ENCODE measurements around the gene FOS.
A peak's percentile ranks its signal among the peaks of the same experiment; 100 is the strongest.
"Not testable (repeated sequence)": the region's sequence is repeated elsewhere in the genome, so short reads cannot be mapped to it uniquely, and the experiment has no call there.

Gene FOS

DNA sequence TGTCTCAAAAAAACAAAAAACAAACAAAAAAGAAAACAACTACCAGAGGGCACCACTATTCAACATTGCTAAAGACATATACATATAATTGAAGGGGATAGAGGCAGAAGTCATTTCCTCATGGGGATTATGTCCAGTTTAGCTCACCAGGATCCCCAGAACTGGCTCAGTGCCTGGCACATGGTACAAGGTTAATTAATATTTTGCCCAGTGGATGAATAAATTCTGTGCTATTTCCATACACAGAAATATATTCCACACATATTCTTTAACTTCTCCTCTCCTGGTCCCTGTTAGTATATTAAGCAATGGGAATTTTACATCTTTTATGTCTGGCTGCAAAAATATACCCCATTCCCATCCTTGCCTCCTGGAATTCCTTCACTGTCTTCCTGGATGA, 6.7 kb downstream of the FOS start:
- in situ Hi-C loops (cut with HindIII; ENCODE audit: low pct_ligation_motif_present, low pct_unique_long_range_greater_than_20kb, low sequenced_read_pairs) = no loop called here
- no peak for DNase-seq

DNA sequence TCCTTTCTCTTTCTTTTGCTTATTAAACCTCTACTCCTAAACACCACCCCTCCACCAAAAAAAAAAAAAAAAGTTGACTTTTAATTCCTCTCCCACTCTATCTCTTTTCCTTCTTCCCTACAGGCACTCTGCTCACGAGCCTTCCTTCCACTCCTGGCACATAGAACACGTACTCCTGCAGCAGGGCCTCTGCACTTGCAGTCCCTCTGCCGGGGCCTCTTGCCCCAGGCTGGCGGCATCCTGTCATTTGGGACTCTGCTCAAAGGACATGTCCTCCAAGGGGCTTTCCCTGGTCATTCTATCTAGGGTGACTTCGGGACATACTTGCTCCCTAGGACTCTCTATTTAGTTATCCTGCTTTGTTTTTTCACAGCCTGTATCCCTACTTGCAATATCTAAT, 7.7 kb downstream of the FOS start:
- DNase-seq = no peak
- in situ Hi-C loops (cut with HindIII; ENCODE audit: low pct_ligation_motif_present, low pct_unique_long_range_greater_than_20kb, low sequenced_read_pairs) = no loop called here

- in situ Hi-C loops (cut with HindIII; ENCODE audit: low pct_ligation_motif_present, low pct_unique_long_range_greater_than_20kb, low sequenced_read_pairs) = no loop called here
Observed at GRCh38 chr14:75289840-75290388, 11.3 kb downstream of the FOS start.

GRCh38 chr14:75290851-75291250, 12.2 kb downstream of the FOS start:
- DNase-seq = no peak
- in situ Hi-C loops (cut with HindIII; ENCODE audit: low pct_ligation_motif_present, low pct_unique_long_range_greater_than_20kb, low sequenced_read_pairs) = no loop called here

More at GRCh38 chr14:75289840-75290388, 11.3 kb downstream of the FOS start:
- no peak for DNase-seq

- in situ Hi-C loops (cut with HindIII; ENCODE audit: low pct_ligation_motif_present, low pct_unique_long_range_greater_than_20kb, low sequenced_read_pairs) = no loop called here
- DNase-seq = no peak
Observed at GRCh38 chr14:75291331-75291730, 12.7 kb downstream of the FOS start.

DNA sequence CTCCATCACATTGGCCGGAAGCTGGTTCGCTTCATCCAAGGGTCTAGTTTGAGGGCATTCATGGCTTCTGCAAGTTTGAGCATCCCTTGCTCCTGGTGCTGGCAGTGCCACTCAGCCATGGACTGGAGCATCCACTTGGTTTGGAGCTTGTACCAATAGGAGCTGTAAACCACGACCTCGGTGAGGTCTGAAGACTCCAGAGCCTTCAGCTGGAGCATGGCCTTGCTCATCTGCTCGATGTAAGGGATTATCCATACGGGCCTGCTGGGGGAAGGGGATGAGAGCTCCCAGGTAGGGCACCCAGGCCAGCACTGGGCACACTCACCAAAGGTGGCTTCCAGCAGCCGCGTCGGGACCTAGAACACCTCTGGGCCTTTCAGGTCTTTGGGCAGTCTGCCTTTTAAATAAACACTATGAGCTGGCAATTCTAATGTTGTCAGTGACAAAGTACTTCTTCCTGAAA, 13.5 kb downstream of the FOS start:
- in situ Hi-C loops (cut with HindIII; ENCODE audit: low pct_ligation_motif_present, low pct_unique_long_range_greater_than_20kb, low sequenced_read_pairs) = no loop called here
- DNase-seq = no peak

DNA sequence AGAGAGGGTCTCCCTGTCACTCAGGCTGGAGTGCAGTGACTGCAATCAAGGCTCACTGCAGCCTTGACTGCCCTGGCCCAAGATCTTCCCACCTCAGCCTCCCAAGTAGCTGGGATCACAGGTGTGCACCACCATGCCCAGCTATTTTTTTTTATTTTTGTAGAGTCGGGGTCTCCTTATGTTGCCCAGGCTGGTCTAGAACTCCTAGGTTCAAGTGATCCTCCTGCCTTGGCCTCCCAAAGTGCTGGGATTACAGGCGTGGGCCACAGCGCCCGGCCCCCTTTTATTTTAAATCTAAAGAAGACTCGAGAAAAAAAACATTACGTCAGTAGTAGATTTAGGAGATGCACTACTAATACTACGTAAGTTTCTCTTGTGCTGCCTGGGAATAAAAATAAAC, 14.3 kb downstream of the FOS start:
- DNase-seq = no peak
- in situ Hi-C loops (cut with HindIII; ENCODE audit: low pct_ligation_motif_present, low pct_unique_long_range_greater_than_20kb, low sequenced_read_pairs) = no loop called here

DNA sequence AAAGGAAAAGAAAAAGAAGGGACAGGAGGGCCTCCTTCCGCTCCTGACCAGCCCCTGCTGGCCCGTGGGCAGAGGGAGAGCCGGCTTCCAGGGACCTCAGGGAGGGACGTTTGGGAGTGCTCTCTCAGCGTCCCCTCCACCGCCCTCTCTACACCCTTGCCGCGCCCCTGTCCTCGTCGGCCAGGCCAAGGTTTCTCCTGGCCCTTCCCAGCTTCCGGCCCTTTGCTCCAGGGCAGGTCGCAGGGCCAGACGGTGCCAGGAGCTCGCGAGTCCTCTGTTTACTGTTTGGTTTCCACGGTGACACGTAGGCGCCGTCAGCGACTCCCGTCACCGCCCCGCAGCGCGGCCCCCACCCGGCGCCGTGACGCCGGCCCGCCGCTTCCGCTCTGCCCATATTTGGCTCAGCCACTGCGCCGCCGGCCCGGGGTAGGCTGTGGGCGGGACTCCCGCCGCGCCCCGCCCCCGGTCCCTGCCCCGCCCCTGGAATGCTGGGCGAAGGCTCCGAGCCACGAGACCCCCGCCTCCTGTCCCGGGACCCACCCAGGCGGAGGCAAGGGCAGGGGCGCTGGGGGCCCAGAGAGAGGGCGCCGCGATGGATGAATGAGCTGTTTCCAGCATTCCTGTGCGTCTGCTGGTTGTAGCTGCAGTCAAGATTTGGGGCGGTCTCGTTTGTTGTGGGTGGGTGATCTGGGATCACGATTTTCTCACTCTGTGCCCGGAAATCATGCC, 15.5 kb downstream of the FOS start:
- in situ Hi-C loops (cut with HindIII; ENCODE audit: low pct_ligation_motif_present, low pct_unique_long_range_greater_than_20kb, low sequenced_read_pairs) = no loop called here
- DNase-seq = peak; percentile 95

GRCh38 chr14:75294649-75295033, 16.0 kb downstream of the FOS start:
- in situ Hi-C loops (cut with HindIII; ENCODE audit: low pct_ligation_motif_present, low pct_unique_long_range_greater_than_20kb, low sequenced_read_pairs) = no loop called here
- no peak for DNase-seq

GRCh38 chr14:75295061-75295461, 16.4 kb downstream of the FOS start:
- DNase-seq = peak; percentile 80
- in situ Hi-C loops (cut with HindIII; ENCODE audit: low pct_ligation_motif_present, low pct_unique_long_range_greater_than_20kb, low sequenced_read_pairs) = no loop called here

- peak; percentile 67 for DNase-seq
- in situ Hi-C loops (cut with HindIII; ENCODE audit: low pct_ligation_motif_present, low pct_unique_long_range_greater_than_20kb, low sequenced_read_pairs) = no loop called here
Observed at GRCh38 chr14:75295491-75296345, 17.1 kb downstream of the FOS start.

- DNase-seq = no peak
- in situ Hi-C loops (cut with HindIII; ENCODE audit: low pct_ligation_motif_present, low pct_unique_long_range_greater_than_20kb, low sequenced_read_pairs) = no loop called here
Observed at GRCh38 chr14:75297411-75298040, 18.9 kb downstream of the FOS start.

DNA sequence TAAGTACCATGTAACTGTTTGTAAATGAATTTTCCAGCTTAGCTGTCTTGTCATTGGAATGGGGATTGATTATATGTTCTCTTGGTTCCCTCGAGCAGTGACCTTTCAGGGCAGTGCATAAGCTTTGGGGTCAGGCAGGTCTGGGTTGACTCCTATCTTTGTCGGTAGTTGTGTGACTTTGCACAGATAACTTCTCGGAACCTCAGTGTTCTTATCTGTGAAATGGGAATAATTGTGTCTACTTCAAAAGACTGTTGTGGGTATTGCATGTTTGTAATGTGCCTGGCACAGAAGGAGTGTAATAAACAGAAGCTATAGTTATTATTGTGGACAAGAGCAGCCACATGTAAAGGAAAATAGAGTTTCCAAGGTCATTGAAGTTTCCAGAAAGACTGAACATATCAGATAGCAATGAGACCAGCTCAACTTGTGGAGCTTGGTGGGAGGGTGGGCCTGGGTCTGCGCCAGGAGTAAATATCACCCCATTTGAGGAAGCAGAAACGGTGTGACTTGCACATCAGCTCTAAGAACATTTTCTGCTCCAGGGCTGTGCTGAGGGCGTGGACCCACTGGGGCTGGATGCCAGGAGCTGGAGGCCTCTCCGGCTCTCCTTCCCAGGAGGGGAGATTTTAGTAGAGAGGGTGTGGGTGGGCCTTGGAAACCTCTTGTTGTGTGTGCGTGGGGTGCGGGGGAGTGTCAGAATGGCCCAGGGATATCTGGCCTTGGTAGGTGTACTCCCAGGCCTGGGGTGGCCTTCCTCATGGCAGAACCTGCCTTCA, 19.7 kb downstream of the FOS start:
- DNase-seq = no peak

GRCh38 chr14:75299059-75299458, 20.4 kb downstream of the FOS start:
- in situ Hi-C loops (cut with HindIII; ENCODE audit: low pct_ligation_motif_present, low pct_unique_long_range_greater_than_20kb, low sequenced_read_pairs) = no loop called here
- no peak for DNase-seq

More for the DNA sequence above, 19.7 kb downstream of the FOS start:
- in situ Hi-C loops (cut with HindIII; ENCODE audit: low pct_ligation_motif_present, low pct_unique_long_range_greater_than_20kb, low sequenced_read_pairs) = no loop called here

- in situ Hi-C loops (cut with HindIII; ENCODE audit: low pct_ligation_motif_present, low pct_unique_long_range_greater_than_20kb, low sequenced_read_pairs) = no loop called here
- no peak for DNase-seq
Observed at GRCh38 chr14:75299576-75299975, 20.9 kb downstream of the FOS start.

DNA sequence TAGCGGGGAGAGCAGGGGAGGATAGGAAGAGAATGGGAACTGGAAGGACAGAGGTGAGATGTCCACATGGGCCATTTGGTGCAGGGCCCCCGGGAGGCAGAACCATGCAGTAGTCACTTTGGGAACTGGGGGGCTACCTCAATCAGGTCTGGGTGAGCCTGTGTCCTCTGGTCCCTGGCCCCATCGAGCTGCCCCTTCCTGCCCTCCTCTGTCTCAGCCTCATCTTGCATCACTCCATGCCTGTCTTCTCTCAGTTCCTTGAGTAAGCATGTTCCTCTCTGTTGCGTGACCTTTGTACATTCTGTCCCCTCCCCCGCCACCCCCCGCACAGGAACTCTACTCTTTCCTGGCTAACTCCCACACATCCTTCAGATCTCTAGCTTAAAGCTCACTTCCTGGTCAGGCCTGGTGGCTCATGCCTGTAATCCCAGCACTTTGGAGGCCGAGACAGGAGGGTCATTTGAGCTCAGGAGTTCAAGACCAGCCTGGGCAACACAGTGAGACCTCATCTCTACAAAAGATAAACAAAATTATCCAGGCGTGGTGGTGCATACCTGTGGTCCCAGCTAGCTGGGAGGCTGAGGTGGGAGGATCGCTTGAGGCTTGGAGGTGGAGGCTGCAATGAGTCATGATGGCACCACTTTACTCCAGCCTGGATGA, 23.2 kb downstream of the FOS start:
- in situ Hi-C loops (cut with HindIII; ENCODE audit: low pct_ligation_motif_present, low pct_unique_long_range_greater_than_20kb, low sequenced_read_pairs) = no loop called here
- DNase-seq = no peak

- peak; percentile 65 for DNase-seq
- in situ Hi-C loops (cut with HindIII; ENCODE audit: low pct_ligation_motif_present, low pct_unique_long_range_greater_than_20kb, low sequenced_read_pairs) = no loop called here
Observed at GRCh38 chr14:75303381-75303789, 24.8 kb downstream of the FOS start.

DNA sequence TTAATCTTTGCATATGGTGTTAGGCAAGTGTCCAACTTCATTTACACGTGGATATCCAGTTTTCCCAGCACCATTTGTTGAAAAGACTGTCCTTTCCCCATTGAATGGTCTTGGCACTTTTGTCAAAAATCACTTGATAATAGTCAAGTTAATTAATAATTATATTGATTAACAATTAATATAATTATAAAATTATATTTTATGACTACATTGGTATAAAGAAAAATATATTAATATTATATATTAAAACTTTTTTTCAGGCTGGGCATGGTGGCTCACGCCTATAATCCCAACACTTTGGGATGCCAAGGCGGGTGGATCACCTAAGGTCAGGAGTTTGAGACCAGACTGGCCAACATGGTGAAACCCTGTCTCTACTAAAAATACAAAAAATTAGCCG, 27.8 kb downstream of the FOS start:
- in situ Hi-C loops (cut with HindIII; ENCODE audit: low pct_ligation_motif_present, low pct_unique_long_range_greater_than_20kb, low sequenced_read_pairs); DNase-seq: not testable (repeated sequence)

All from ACHN (cell line).